Skin of body (tissue), 2 donors: ENCODE data around the gene MYCBPAP. TPM values are rescaled to one million over a fixed set of nuclear protein-coding genes. Genes with fewer than 3 reads are reported as not detected.

Experiments
- DNase-seq: peaks from one replicate; lab custom pipeline; 2025; lab: John Stamatoyannopoulos, UW
- total RNA-seq: library from RNA; depleted of rRNA; stranded (reverse); fragments of >200 nt; gene quantifications from one replicate; pipeline ENCODE4 v1.2.3, GENCODE V29; 2014

Gene MYCBPAP
- total RNA-seq, 1 donor from 2014 or later = 1.6 TPM

DNA sequence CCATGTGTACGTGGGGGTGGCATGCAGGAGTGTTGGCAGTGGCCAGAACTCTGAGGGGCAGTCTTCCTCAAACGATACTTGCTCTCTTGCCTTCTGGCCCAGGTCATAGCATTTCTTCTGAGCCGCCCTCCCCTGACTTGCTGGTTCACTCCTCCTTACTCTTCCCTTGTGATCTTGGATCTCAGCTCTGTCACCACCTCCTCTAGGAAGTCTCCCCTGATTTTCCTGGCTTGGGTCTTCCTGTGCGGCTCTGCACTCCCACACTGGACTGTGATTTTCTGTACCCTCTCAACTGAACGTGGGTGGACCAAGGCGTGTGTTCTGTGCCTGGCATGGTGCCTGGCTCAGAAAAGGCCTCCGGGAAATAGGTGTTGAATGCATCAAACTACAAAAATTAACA lies 27.2 kb downstream of the MYCBPAP start:
- no peak for DNase-seq

GRCh38 chr17:50536683-50537646 lies 28.7 kb downstream of the MYCBPAP start:
- no peak for DNase-seq

GRCh38 chr17:50537721-50538548 lies 29.7 kb downstream of the MYCBPAP start:
- DNase-seq = no peak

DNA sequence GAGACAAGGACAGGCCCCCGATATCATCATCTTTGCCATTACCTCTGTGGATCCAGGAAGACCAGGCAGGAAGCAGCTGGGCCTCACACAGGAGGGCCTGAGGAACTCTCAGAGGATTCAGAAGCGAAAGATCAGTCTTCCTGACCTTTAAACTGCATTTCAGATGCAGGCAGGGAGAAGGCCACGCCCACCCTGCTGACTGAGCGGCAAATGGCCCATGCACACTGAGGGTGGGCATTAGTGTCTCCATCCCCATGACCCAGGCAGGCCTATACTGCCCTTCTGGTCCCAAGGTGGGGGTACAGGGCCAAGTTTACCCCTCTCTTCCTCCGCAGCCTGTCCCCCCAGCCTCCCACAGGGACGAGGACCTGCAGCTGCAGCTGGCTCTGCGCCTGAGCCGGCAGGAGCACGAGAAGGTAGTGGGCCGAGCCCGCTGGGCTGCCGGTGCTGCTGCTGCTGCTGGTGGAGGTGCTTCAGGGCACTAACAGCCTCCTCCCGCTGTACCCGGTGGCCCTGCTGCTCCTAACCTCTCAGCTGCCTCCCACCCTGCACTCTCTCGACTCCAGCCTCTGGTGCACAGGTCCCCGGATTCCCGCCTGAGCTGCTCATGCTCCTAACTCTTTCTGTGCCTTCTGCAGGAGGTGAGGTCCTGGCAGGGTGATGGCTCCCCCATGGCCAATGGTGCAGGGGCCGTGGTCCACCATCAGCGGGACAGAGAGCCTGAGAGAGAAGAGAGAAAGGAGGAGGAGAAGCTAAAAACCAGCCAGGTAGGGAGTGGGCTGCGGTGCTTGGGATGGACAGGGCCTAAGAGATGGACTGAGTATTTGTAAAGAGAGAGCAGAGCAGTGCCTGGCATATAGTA lies 30.5 kb downstream of the MYCBPAP start:
- DNase-seq = no peak

DNA sequence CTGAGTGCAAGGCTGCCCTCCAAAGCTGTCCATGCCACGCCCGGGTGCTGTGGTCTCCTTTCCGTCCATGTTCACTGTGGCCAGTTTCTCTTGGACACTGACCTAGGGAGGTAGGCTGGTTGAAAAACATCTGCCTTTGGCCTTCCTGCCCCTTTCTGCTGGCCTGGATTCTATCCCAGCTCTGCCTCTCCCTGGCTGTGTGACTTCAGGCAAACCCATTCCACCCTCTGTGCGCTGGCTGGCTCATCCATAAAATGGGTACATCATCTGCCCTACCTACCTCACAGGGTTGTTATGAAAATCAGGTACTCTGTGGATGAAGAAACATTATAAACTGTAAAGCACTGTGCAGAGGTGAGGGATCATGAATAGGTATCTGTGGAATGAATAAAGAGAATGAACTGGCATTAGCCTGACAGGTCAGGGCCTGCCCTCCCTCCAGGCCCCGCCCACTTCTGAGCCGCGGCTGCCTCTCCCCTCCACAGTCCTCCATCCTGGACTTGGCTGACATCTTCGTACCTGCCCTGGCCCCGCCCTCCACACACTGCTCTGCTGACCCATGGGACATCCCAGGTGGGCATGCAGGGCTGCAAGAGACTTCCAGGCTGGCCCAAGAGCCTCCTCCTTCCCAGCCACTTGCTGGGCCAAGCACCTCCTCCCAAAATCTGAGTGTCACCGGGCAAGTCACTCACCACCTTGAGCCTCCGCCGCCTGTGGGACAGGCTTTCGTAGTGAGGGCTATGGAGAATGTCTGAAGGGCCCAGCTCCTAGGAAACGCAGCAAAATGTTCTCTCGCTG lies 31.7 kb downstream of the MYCBPAP start:
- DNase-seq = no peak

- no peak for DNase-seq
Observed at GRCh38 chr17:50540560-50541401, 32.5 kb downstream of the MYCBPAP start.

GRCh38 chr17:50541402-50541715 lies 33.1 kb downstream of the MYCBPAP start:
- DNase-seq = no peak

GRCh38 chr17:50541716-50542688 lies 33.8 kb downstream of the MYCBPAP start:
- peak; percentile 28 for DNase-seq

DNA sequence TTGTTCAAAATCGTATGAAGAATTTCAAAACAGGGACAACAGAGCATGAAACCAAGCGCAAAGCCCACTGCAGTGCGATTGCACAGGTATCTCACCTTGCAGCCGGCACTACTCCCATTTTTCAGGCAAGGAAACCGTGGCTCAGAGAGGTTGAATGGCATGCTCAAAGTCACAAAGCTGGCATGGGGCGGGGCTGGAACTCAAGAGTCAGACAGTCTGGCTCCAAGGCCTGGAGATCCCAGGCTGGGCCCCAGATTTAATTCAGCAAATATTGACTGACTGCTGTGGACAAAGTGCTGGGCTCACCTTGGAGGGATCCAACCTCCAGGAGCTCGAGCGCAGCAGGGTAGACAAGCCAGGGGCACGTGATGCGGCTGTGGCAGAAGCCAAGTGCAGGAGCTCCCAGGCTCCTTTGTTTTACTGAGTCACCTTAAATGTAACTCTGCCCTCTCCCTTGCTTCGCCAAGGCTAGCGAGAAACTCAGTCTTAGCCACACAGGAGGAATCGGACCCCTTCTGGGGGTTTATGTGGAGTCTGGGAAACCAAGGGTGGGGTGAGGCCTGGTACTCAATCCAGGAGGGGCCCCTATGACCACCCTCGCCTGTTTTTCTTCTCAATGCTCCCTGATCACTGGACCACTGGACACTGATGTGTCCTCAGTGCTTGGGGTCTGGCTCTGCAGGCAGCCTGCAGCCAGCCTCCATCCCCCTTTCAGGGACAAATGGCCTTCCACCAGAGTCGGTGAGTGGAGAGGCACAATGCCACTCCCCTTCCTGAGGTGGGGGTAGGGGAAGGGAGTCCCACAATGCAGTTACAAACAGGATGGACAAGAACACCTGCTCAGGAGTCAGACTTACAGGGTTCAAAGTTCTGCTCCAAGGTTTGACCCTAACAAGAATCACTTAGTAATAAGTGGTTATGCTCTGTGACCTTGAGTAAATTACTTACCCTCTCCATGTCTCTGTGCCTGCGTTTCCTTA lies 34.8 kb downstream of the MYCBPAP start:
- no peak for DNase-seq

- DNase-seq = no peak
Observed at GRCh38 chr17:50544516-50544915, 36.3 kb downstream of the MYCBPAP start.

- DNase-seq = no peak
Observed at GRCh38 chr17:50545311-50545710, 37.1 kb downstream of the MYCBPAP start.

- DNase-seq = no peak
Observed at GRCh38 chr17:50546701-50547034, 38.4 kb downstream of the MYCBPAP start.

- DNase-seq = peak; percentile 77
Observed at GRCh38 chr17:50547035-50547735, 38.9 kb downstream of the MYCBPAP start, which contains the start of gene SPATA20. TSS of gene SPATA20 (plus strand) at chr17:50547174. CDS start at chr17:50547209, 35 bp downstream.

DNA sequence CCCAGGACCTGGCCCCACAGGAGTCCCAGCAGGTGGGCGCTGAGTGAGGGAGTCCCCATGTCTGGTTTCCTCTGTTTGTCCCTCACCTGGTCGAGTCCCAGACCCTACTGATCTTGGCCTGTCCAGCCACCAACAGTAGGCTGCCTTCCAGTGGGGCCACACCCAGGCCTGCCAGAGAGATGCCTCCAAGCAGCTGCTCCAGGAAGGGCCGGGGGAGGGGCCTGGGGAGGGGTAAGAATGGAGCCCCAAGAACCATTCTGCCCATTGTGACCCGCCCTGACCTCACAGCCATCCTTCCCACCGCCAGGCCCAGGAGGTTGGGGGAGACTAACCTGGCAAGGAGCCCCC lies 39.5 kb downstream of the MYCBPAP start:
- DNase-seq = no peak

- DNase-seq = no peak
Observed at GRCh38 chr17:50548831-50549230, 40.6 kb downstream of the MYCBPAP start.

- DNase-seq = no peak
Observed at GRCh38 chr17:50549256-50549941, 41.2 kb downstream of the MYCBPAP start.
